B cell (primary cell): ENCODE measurements around the gene APLF.

ENCODE experiments used
- CTCF ChIP-seq: fragments of 200-600 bp; IDR thresholded peaks from one replicate; pipeline ENCODE4 v1.8.0; 2022; ENCODE audit warnings: antibody characterized with exemption, mild to moderate bottlenecking
- EZH2 ChIP-seq: IDR thresholded peaks from 2 replicates; pipeline ENCODE4 v1.6.1; 2012; ENCODE audit warnings: borderline replicate concordance, low read depth, mild to moderate bottlenecking, moderate library complexity, low read length; ENCODE audit not compliant: insufficient read depth, poor library complexity, severe bottlenecking

- TF ChIP-seq CTCF, result no peak
- TF ChIP-seq EZH2, result no peak
Observed at GRCh38 chr2:68548396-68548795, 81.0 kb downstream of the APLF start.
